Measurements from ENCODE around the gene FAM221A. TPM values are rescaled to one million over a fixed set of nuclear protein-coding genes. Genes with fewer than 3 reads are reported as not detected.

The FAM221A gene
- polyA plus RNA-seq, 3 donors = 14.3 to 32.0 (median 23.2) TPM

Other genes with a start within 250 kb of the FAM221A start
- 10 to 100 TPM; 57.3 to 90.2 (median 72.1) TPM for gene IGF2BP3, start 209.7 kb upstream of the FAM221A start, polyA plus RNA-seq (ENCODE audit: insufficient read length in 3 of 3)
- 100 to 1,000 TPM; 149 to 266 (median 235) TPM for gene TRA2A, start 148.2 kb upstream of the FAM221A start, polyA plus RNA-seq (ENCODE audit: insufficient read length in 3 of 3)
- gene CCDC126, start 82.8 kb upstream of the FAM221A start, polyA plus RNA-seq (ENCODE audit: insufficient read length in 3 of 3) = 10 to 100 TPM; 14.6 to 15.6 (median 15.3) TPM
- gene STK31, start 30.0 kb downstream of the FAM221A start, polyA plus RNA-seq (ENCODE audit: insufficient read length in 3 of 3) = 1 to 10 TPM in 1 of 3 donors, under 1 TPM in 2; 0.41 to 1.0 (median 0.44) TPM

Measured in renal pelvis (tissue), 3 donors.